Measurements from ENCODE around the gene SHISA6.

Gene SHISA6

DNA sequence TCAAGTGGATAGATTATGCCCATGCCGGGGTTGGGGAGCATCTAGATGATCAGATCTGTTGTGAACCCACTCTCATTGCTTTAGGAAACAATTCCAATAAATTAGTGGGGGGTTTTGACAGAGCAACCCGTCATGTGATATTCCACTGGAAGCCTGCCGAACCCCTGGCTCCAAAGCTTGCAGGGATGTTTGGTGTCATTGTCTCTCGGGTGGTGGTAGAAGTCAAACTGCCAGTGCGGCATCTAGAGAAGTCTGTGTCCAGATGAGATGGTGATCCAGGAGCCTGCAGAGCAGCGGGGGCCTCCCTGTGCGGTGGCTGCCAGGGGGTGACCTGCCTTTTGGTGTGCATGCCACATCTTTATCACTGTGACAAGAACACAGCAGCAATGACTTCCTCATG lies 91.7 kb downstream of the SHISA6 start:
- TF ChIP-seq, protein P1, sequence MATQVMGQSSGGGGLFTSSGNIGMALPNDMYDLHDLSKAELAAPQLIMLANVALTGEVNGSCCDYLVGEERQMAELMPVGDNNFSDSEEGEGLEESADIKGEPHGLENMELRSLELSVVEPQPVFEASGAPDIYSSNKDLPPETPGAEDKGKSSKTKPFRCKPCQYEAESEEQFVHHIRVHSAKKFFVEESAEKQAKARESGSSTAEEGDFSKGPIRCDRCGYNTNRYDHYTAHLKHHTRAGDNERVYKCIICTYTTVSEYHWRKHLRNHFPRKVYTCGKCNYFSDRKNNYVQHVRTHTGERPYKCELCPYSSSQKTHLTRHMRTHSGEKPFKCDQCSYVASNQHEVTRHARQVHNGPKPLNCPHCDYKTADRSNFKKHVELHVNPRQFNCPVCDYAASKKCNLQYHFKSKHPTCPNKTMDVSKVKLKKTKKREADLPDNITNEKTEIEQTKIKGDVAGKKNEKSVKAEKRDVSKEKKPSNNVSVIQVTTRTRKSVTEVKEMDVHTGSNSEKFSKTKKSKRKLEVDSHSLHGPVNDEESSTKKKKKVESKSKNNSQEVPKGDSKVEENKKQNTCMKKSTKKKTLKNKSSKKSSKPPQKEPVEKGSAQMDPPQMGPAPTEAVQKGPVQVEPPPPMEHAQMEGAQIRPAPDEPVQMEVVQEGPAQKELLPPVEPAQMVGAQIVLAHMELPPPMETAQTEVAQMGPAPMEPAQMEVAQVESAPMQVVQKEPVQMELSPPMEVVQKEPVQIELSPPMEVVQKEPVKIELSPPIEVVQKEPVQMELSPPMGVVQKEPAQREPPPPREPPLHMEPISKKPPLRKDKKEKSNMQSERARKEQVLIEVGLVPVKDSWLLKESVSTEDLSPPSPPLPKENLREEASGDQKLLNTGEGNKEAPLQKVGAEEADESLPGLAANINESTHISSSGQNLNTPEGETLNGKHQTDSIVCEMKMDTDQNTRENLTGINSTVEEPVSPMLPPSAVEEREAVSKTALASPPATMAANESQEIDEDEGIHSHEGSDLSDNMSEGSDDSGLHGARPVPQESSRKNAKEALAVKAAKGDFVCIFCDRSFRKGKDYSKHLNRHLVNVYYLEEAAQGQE (IDR thresholded peaks at IDR 0.05; ENCODE audit: insufficient read depth in 1 of 2, low read depth in 2 of 2, low read length in 2 of 2), result no peak
- no peak for TF ChIP-seq SIN3A (IDR thresholded peaks at IDR 0.05; ENCODE audit: borderline replicate concordance, insufficient read depth, low read length)
- no peak for TF ChIP-seq FOXP2 (optimal IDR thresholded peaks at IDR 0.05; ENCODE audit: borderline replicate concordance, extremely low read depth, extremely low read length, insufficient read depth)
- no peak for TF ChIP-seq TAF1 (IDR thresholded peaks at IDR 0.05; ENCODE audit: borderline replicate concordance, insufficient read depth, low read length)

DNA sequence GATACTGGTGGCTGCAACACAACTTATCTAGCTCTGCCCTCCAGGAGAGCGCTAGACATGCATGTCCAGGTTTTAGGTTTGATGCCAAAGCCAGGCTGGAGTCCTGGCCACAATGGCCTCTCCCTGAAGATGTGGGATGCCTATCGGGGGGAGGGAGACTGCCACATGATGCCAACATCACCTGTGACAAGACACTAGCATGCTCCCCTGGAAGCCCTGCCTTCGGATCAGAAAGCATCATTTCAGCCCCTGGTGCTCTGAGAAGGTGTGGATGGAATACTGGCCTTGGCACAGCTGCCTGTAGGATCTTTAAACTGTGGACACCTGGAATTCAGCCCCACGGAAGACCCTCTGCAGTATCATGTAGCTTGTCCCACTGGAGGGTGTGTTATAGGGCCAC lies 93.5 kb downstream of the SHISA6 start:
- TF ChIP-seq POLR2AphosphoS5 (IDR thresholded peaks at IDR 0.05; ENCODE audit: low read depth, low read length) (no peak), TAF1 (IDR thresholded peaks at IDR 0.05; ENCODE audit: borderline replicate concordance, insufficient read depth, low read length) (no peak), FOXP2 (optimal IDR thresholded peaks at IDR 0.05; ENCODE audit: borderline replicate concordance, extremely low read depth, extremely low read length, insufficient read depth) (no peak)
- TF ChIP-seq, protein P1 (IDR thresholded peaks at IDR 0.05; ENCODE audit: insufficient read depth in 1 of 2, low read depth in 2 of 2, low read length in 2 of 2), result no peak

DNA sequence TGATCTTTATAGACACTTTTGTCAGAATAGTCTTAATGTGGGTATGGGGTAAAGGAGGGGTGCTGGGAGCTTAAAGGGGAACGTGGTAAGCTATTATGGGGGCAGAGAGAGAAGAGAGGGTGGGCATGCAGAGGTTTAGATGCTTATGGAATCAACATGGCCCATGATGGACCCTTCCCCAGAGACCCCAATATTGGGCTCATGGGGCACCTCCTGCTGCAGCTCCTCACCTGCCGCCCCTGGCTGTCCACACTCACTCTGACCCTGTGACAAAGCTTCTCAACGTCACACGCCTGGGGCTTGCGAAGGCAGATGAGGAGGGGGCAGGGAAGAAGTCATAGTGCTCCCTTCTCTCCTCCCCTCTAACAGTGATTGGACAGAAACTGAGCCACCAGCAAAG lies 95.3 kb downstream of the SHISA6 start:
- TF ChIP-seq FOXP2 (optimal IDR thresholded peaks at IDR 0.05; ENCODE audit: borderline replicate concordance, extremely low read depth, extremely low read length, insufficient read depth) (no peak), SIN3A (IDR thresholded peaks at IDR 0.05; ENCODE audit: borderline replicate concordance, insufficient read depth, low read length) (no peak), POLR2AphosphoS5 (IDR thresholded peaks at IDR 0.05; ENCODE audit: low read depth, low read length) (no peak), TAF1 (IDR thresholded peaks at IDR 0.05; ENCODE audit: borderline replicate concordance, insufficient read depth, low read length) (no peak)
- TF ChIP-seq, protein P1 (IDR thresholded peaks at IDR 0.05; ENCODE audit: insufficient read depth in 1 of 2, low read depth in 2 of 2, low read length in 2 of 2), result no peak

DNA sequence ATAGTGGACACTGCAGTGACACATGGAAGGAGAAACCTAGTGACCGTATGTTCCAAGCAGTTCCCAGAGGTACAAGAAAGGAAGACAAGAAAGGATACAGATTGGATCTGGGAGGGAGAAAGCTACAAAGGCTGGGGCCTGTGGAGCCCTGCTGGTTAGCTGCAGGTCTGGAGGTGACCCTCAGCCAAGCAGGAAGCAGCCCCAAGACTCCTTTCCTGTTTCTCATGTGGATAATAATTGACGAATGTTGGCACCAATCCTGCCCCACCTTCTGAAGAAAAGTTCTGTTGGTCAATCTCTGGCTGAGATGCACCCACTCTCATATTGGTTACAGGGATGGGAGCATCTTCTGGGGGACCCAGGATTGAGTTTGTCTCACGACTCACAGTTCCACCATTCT lies 99.8 kb downstream of the SHISA6 start:
- no peak for TF ChIP-seq POLR2AphosphoS5 (IDR thresholded peaks at IDR 0.05; ENCODE audit: low read depth, low read length)
- no peak for TF ChIP-seq TAF1 (IDR thresholded peaks at IDR 0.05; ENCODE audit: borderline replicate concordance, insufficient read depth, low read length)
- TF ChIP-seq SIN3A (IDR thresholded peaks at IDR 0.05; ENCODE audit: borderline replicate concordance, insufficient read depth, low read length), result no peak
- TF ChIP-seq, protein P1 (IDR thresholded peaks at IDR 0.05; ENCODE audit: insufficient read depth in 1 of 2, low read depth in 2 of 2, low read length in 2 of 2), result no peak
- no peak for TF ChIP-seq FOXP2 (optimal IDR thresholded peaks at IDR 0.05; ENCODE audit: borderline replicate concordance, extremely low read depth, extremely low read length, insufficient read depth)

DNA sequence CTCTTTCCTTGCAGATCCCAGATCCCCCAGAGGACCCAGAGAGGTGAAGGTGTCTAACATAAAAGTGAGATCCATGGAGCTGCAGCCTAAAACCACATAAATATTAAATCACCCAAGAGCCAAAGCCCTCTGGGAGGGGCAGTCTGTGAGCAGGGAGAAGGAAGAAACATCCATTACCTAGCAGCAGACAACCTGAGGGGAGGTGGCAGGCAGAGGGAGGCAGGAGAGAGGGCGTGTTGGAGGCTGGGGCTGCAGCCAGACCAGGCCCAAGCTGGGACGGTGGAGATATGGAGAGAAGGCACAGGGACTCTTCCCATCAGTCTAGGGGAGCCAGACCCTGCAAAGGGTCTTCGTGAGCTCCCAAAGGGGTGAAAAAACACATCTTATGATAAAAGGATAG lies 101.1 kb downstream of the SHISA6 start:
- no peak for TF ChIP-seq SIN3A (IDR thresholded peaks at IDR 0.05; ENCODE audit: borderline replicate concordance, insufficient read depth, low read length)
- TF ChIP-seq, protein P1 (IDR thresholded peaks at IDR 0.05; ENCODE audit: insufficient read depth in 1 of 2, low read depth in 2 of 2, low read length in 2 of 2), result no peak
- TF ChIP-seq POLR2AphosphoS5 (IDR thresholded peaks at IDR 0.05; ENCODE audit: low read depth, low read length), result no peak
- TF ChIP-seq FOXP2 (optimal IDR thresholded peaks at IDR 0.05; ENCODE audit: borderline replicate concordance, extremely low read depth, extremely low read length, insufficient read depth), result no peak
- TF ChIP-seq TAF1 (IDR thresholded peaks at IDR 0.05; ENCODE audit: borderline replicate concordance, insufficient read depth, low read length), result no peak

All from PFSK-1 (cell line).